GM23338 (cell line): ENCODE results near the gene DNAI7. TPM values are rescaled to one million over a fixed set of nuclear protein-coding genes. Genes with fewer than 3 reads are reported as not detected.
A peak's percentile ranks its signal among the peaks of the same experiment; 100 is the strongest.

Experiments used
- ATAC-seq: fragments of 200-7000 bp; cut with Tn5 transposase; 3 replicates; pipeline ENCODE4 v1.9.1; 2020
- DNase-seq: peaks from one replicate; pipeline ENCODE4 v3.0.0-alpha.2; 2015; ENCODE audit warnings: low spot score
- H2AFZ ChIP-seq: fragments of 200-600 bp; sonication (generic); 2 replicates; pipeline ENCODE4 v1.8.0; 2016; ENCODE audit warnings: antibody characterized with exemption, mild to moderate bottlenecking, moderate library complexity
- H3F3A ChIP-seq: fragments of 200-600 bp; sonication (generic); replicated peaks from 2 replicates; pipeline ENCODE4 v1.8.0; 2017; ENCODE audit warnings: antibody characterized with exemption, mixed run types, low read depth
- H3K27ac ChIP-seq: fragments of 200-600 bp; sonication (generic); 2 replicates; pipeline ENCODE4 v1.6.1; 2016; ENCODE audit warnings: low read depth
- H3K27me3 ChIP-seq: fragments of 200-600 bp; sonication (generic); 2 replicates; pipeline ENCODE4 v1.8.0; 2016; ENCODE audit warnings: mild to moderate bottlenecking, mixed run types, moderate library complexity; ENCODE audit not compliant: insufficient read depth
- H3K36me3 ChIP-seq: fragments of 200-600 bp; sonication (generic); 2 replicates; pipeline ENCODE4 v1.8.0; 2016; ENCODE audit warnings: mild to moderate bottlenecking; ENCODE audit not compliant: insufficient read depth
- H3K4me1 ChIP-seq: fragments of 200-600 bp; sonication (generic); 2 replicates; pipeline ENCODE4 v1.8.0; 2016; ENCODE audit warnings: mild to moderate bottlenecking, moderate library complexity; ENCODE audit not compliant: insufficient read depth
- H3K4me2 ChIP-seq: fragments of 200-600 bp; sonication (generic); 2 replicates; pipeline ENCODE4 v1.7.1; 2017; ENCODE audit warnings: mixed run types
- H3K4me3 ChIP-seq: fragments of 200-600 bp; sonication (generic); 2 replicates; pipeline ENCODE4 v1.6.1; 2016; ENCODE audit warnings: mixed run types
- H3K79me2 ChIP-seq: fragments of 200-600 bp; sonication (generic); replicated peaks from 2 replicates; pipeline ENCODE4 v1.8.0; 2017; ENCODE audit warnings: mild to moderate bottlenecking; ENCODE audit not compliant: insufficient read depth
- H3K9me2 ChIP-seq: fragments of 200-600 bp; sonication (generic); 2 replicates; pipeline ENCODE4 v1.8.0; 2017; ENCODE audit not compliant: insufficient read depth
- H4K20me1 ChIP-seq: fragments of 200-600 bp; sonication (generic); replicated peaks from 2 replicates; pipeline ENCODE4 v1.8.0; 2017; ENCODE audit warnings: mild to moderate bottlenecking; ENCODE audit not compliant: insufficient read depth
- H3K27ac Mint-ChIP-seq: 2 replicates; pipeline ENCODE4 v1.8.0; 2020; ENCODE audit warnings: inconsistent platforms, mild to moderate bottlenecking, moderate library complexity, mixed read lengths
- H3K27me3 Mint-ChIP-seq: 3 replicates; pipeline ENCODE4 v1.8.0; 2022; ENCODE audit warnings: low read depth, mild to moderate bottlenecking, moderate library complexity, mixed read lengths, inconsistent platforms; ENCODE audit not compliant: insufficient read depth, poor library complexity
- H3K36me3 Mint-ChIP-seq: 3 replicates; pipeline ENCODE4 v1.8.0; 2021; ENCODE audit warnings: low read depth, mild to moderate bottlenecking, inconsistent platforms, moderate library complexity, mixed read lengths
- H3K4me1 Mint-ChIP-seq: 3 replicates; pipeline ENCODE4 v1.8.0; 2020; ENCODE audit warnings: mild to moderate bottlenecking, inconsistent platforms, mixed read lengths
- H3K4me3 Mint-ChIP-seq: 3 replicates; pipeline ENCODE4 v1.8.0; 2021; ENCODE audit warnings: moderate library complexity, mild to moderate bottlenecking, inconsistent platforms, mixed read lengths
- H3K9me3 Mint-ChIP-seq: 3 replicates; pipeline ENCODE4 v1.8.0; 2020; ENCODE audit warnings: moderate library complexity, mild to moderate bottlenecking, inconsistent platforms, mixed read lengths
- CTCF ChIP-seq, 2 experiments: fragments of 200-600 bp in 1 of 2; sonication (generic) in 1 of 2; conservative IDR thresholded peaks; 2 replicates each; pipeline versions ENCODE4 v1.5.1 to v1.6.1; 2016 to 2017; ENCODE audit warnings: antibody characterized with exemption in 2 of 2, low read depth in 2 of 2, mild to moderate bottlenecking in 2 of 2, moderate library complexity in 1 of 2
- ETS1 ChIP-seq: IDR thresholded peaks from 2 replicates; pipeline ENCODE4 v1.6.1; 2016; ENCODE audit warnings: antibody characterized with exemption
- JUNB ChIP-seq: IDR thresholded peaks from one replicate; pipeline ENCODE4 v1.6.1; 2016; ENCODE audit warnings: antibody characterized with exemption; ENCODE audit not compliant: unreplicated experiment
- NANOG ChIP-seq: IDR thresholded peaks from 2 replicates; pipeline ENCODE4 v1.6.1; 2016; ENCODE audit warnings: antibody characterized with exemption, borderline replicate concordance
- POLR2AphosphoS5 ChIP-seq: IDR thresholded peaks from 2 replicates; pipeline ENCODE4 v1.6.1; 2016; ENCODE audit warnings: antibody characterized with exemption, low read depth
- STAT1 ChIP-seq: IDR thresholded peaks from one replicate; pipeline ENCODE4 v1.6.1; 2016; ENCODE audit warnings: antibody characterized with exemption; ENCODE audit not compliant: unreplicated experiment
- ZNF331 ChIP-seq: fragments of 250-450 bp; sonication (Bioruptor Pico); IDR thresholded peaks from 2 replicates; pipeline ENCODE4 v1.5.0; 2020; ENCODE audit warnings: low read depth, mild to moderate bottlenecking, moderate library complexity
- ZNF462 ChIP-seq: fragments of 250-450 bp; sonication (Bioruptor Pico); IDR thresholded peaks from 2 replicates; pipeline ENCODE4 v1.5.0; 2020; ENCODE audit warnings: mild to moderate bottlenecking, moderate library complexity
- polyA plus RNA-seq: library from polyadenylated mRNA; unstranded; fragments of >200 nt; fragmentation: Nextera tagmentation; extraction: Ambion mirVana; gene quantifications from 2 replicates; pipeline ENCODE4 v1.2.1, GENCODE V29; 2016
- total RNA-seq: library from RNA; depleted of rRNA; stranded (reverse); fragments of >200 nt; shearing (Covaris generic); gene quantifications from 2 replicates; pipeline ENCODE4 v1.2.3, GENCODE V29; 2014
- TF ChIP-seq, protein P1 (sequence below): IDR thresholded peaks from one replicate; pipeline ENCODE4 v1.6.1; 2018; ENCODE audit warnings: antibody characterized with exemption; ENCODE audit not compliant: unreplicated experiment

DNAI7 gene
- total and polyA plus RNA-seq, 2 experiments from 2014 or later: 0.08 TPM; not detected in 1

- Histone ChIP-seq H3K4me3 (no peak overlapping the region), H3K4me1 (peaks cover 14% of the 10 kb centered on the region), H3K9me2 (no peaks in the 10 kb centered on the region), H3K36me3 (no peaks in the 10 kb centered on the region), H3K27me3 (no peaks in the 10 kb centered on the region), H3K4me2 (no peak overlapping the region), H4K20me1 (no peaks in the 10 kb centered on the region), H2AFZ (no peak overlapping the region), H3K79me2 (no peaks in the 10 kb centered on the region), H3K27ac (no peak overlapping the region), H3F3A (no peaks in the 10 kb centered on the region)
- DNase-seq: peak; percentile 58
- H3K9me3 Mint-ChIP-seq: no peaks in the 10 kb centered on the region
- peaks cover 4% of the 10 kb centered on the region for H3K27me3 Mint-ChIP-seq
- H3K4me1 Mint-ChIP-seq: peaks cover 15% of the 10 kb centered on the region
- no peak overlapping the region for H3K4me3 Mint-ChIP-seq
- H3K27ac Mint-ChIP-seq: no peak overlapping the region
- no peaks in the 10 kb centered on the region for H3K36me3 Mint-ChIP-seq
- TF ChIP-seq ETS1: no peak
- TF ChIP-seq CTCF (conservative IDR thresholded peaks at IDR 0.05; ENCODE audit: low read depth in 2 of 2): peak; percentile 57 to 79
- TF ChIP-seq STAT1: no peak
- ATAC-seq: no peak
Measured at GRCh38 chr12:25155022-25155576, 39.9 kb downstream of the DNAI7 start.

GRCh38 chr12:25152055-25152454 is 42.9 kb downstream of the DNAI7 start:
- H2AFZ ChIP-seq: 0 out of 2 replicates have a peak overlapping the region, but pooled peaks have one; percentile 1
- DNase-seq (peak; percentile 43), ATAC-seq (peak; percentile 62)
- TF ChIP-seq ZNF462 (CRISPR knock-in tag): no peak
- TF ChIP-seq NANOG: no peak
- TF ChIP-seq POLR2AphosphoS5: no peak
- no peak for TF ChIP-seq ZNF331 (CRISPR knock-in tag)
- no peak for TF ChIP-seq JUNB
- TF ChIP-seq, protein P1, sequence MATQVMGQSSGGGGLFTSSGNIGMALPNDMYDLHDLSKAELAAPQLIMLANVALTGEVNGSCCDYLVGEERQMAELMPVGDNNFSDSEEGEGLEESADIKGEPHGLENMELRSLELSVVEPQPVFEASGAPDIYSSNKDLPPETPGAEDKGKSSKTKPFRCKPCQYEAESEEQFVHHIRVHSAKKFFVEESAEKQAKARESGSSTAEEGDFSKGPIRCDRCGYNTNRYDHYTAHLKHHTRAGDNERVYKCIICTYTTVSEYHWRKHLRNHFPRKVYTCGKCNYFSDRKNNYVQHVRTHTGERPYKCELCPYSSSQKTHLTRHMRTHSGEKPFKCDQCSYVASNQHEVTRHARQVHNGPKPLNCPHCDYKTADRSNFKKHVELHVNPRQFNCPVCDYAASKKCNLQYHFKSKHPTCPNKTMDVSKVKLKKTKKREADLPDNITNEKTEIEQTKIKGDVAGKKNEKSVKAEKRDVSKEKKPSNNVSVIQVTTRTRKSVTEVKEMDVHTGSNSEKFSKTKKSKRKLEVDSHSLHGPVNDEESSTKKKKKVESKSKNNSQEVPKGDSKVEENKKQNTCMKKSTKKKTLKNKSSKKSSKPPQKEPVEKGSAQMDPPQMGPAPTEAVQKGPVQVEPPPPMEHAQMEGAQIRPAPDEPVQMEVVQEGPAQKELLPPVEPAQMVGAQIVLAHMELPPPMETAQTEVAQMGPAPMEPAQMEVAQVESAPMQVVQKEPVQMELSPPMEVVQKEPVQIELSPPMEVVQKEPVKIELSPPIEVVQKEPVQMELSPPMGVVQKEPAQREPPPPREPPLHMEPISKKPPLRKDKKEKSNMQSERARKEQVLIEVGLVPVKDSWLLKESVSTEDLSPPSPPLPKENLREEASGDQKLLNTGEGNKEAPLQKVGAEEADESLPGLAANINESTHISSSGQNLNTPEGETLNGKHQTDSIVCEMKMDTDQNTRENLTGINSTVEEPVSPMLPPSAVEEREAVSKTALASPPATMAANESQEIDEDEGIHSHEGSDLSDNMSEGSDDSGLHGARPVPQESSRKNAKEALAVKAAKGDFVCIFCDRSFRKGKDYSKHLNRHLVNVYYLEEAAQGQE: no peak
- Mint-ChIP-seq H3K27ac (no peak overlapping the region), H3K36me3 (no peaks in the 10 kb centered on the region), H3K27me3 (peaks cover 4% of the 10 kb centered on the region), H3K4me1 (peaks cover 15% of the 10 kb centered on the region), H3K4me3 (no peak overlapping the region), H3K9me3 (no peaks in the 10 kb centered on the region)
- H4K20me1 ChIP-seq: no peaks in the 10 kb centered on the region
- no peaks in the 10 kb centered on the region for H3K36me3 ChIP-seq
- no peaks in the 10 kb centered on the region for H3F3A ChIP-seq
- H3K27ac ChIP-seq: no peak overlapping the region
- no peak overlapping the region for H3K4me3 ChIP-seq
- no peak overlapping the region for H3K4me2 ChIP-seq
- H3K9me2 ChIP-seq: no peaks in the 10 kb centered on the region
- peaks cover 14% of the 10 kb centered on the region for H3K4me1 ChIP-seq
- H3K27me3 ChIP-seq: no peaks in the 10 kb centered on the region
- no peaks in the 10 kb centered on the region for H3K79me2 ChIP-seq
